Kidney epithelial cell (primary cell): ENCODE measurements around the gene SLC38A11. TPM values are rescaled to one million over a fixed set of nuclear protein-coding genes. Genes with fewer than 3 reads are reported as not detected.

Experiments used
- DNase-seq: peaks from one replicate; pipeline ENCODE4 v3.0.0-alpha.2; 2010; ENCODE audit warnings: low read depth
- H3K27me3 ChIP-seq: 2 replicates; pipeline ENCODE4 v1.6.0; 2011; ENCODE audit warnings: low read length; ENCODE audit not compliant: control insufficient read depth, insufficient read depth
- H3K36me3 ChIP-seq: 2 replicates; pipeline ENCODE4 v1.5.1; 2011; ENCODE audit warnings: low read length; ENCODE audit not compliant: control insufficient read depth, insufficient read depth
- H3K4me3 ChIP-seq: 2 replicates; pipeline ENCODE4 v1.5.1; 2011; ENCODE audit warnings: low read depth, mild to moderate bottlenecking, control low read depth, low read length
- CTCF ChIP-seq: IDR thresholded peaks from 2 replicates; pipeline ENCODE4 v1.5.1; 2011; ENCODE audit warnings: mild to moderate bottlenecking, moderate library complexity, low read length, control low read depth, inconsistent platforms; ENCODE audit not compliant: insufficient read depth, poor library complexity, severe bottlenecking
- total RNA-seq: library from RNA; depleted of rRNA; stranded (reverse); fragments of >200 nt; gene quantifications from 2 replicates; pipeline ENCODE4 v1.2.3, GENCODE V29; 2015

The SLC38A11 gene
- total RNA-seq, 1 donor from 2014 or later = 0.46 TPM

GRCh38 chr2:164969909-164970690, 14.8 kb upstream of the SLC38A11 start:
- H3K36me3 ChIP-seq = no peaks in the 10 kb centered on the region
- no peaks in the 10 kb centered on the region for H3K27me3 ChIP-seq
- no peak for DNase-seq
- TF ChIP-seq CTCF = no peak
- H3K4me3 ChIP-seq = no peak overlapping the region

GRCh38 chr2:164967781-164968228, 12.5 kb upstream of the SLC38A11 start:
- DNase-seq = peak; percentile 100
- no peak for TF ChIP-seq CTCF

GRCh38 chr2:164967361-164967760, 12.0 kb upstream of the SLC38A11 start:
- DNase-seq = peak; percentile 53
- no peaks in the 10 kb centered on the region for H3K36me3 ChIP-seq
- no peaks in the 10 kb centered on the region for H3K27me3 ChIP-seq
- no peak overlapping the region for H3K4me3 ChIP-seq
- no peak for TF ChIP-seq CTCF

More at GRCh38 chr2:164967781-164968228, 12.5 kb upstream of the SLC38A11 start:
- H3K36me3 ChIP-seq = no peaks in the 10 kb centered on the region
- no peaks in the 10 kb centered on the region for H3K27me3 ChIP-seq
- H3K4me3 ChIP-seq = no peak overlapping the region

- H3K4me3 ChIP-seq = no peak overlapping the region
- no peak for DNase-seq
- no peaks in the 10 kb centered on the region for H3K36me3 ChIP-seq
- H3K27me3 ChIP-seq = no peaks in the 10 kb centered on the region
- TF ChIP-seq CTCF = no peak
These were observed 9.4 kb upstream of the SLC38A11 start for GRCh38 chr2:164964700-164965099.

GRCh38 chr2:164960159-164960558, 4.8 kb upstream of the SLC38A11 start:
- H3K27me3 ChIP-seq = no peaks in the 10 kb centered on the region
- no peaks in the 10 kb centered on the region for H3K36me3 ChIP-seq
- no peak for TF ChIP-seq CTCF
- no peak for DNase-seq
- H3K4me3 ChIP-seq = no peak overlapping the region

GRCh38 chr2:164954186-164954585, 1.1 kb downstream of the SLC38A11 start:
- no peak for TF ChIP-seq CTCF
- Histone ChIP-seq H3K36me3 (no peaks in the 10 kb centered on the region), H3K4me3 (no peak overlapping the region), H3K27me3 (no peaks in the 10 kb centered on the region)
- no peak for DNase-seq
